Parathyroid adenoma (tissue), 2 donors: ENCODE measurements around the gene TCF7L2.

Source experiments
- H2AFZ ChIP-seq: fragments of 300-600 bp; sonication (generic); one replicate; pipeline ENCODE4 v1.7.0; 2017; ENCODE audit warnings: antibody characterized with exemption, mild to moderate bottlenecking
- H3K27ac ChIP-seq: fragments of 300-600 bp; sonication (generic); one replicate; pipeline ENCODE4 v1.7.0; 2017
- H3K27me3 ChIP-seq: fragments of 300-600 bp; sonication (generic); one replicate; pipeline ENCODE4 v1.7.0; 2017; ENCODE audit warnings: low read length; ENCODE audit not compliant: control insufficient read depth, insufficient read depth
- H3K36me3 ChIP-seq: fragments of 300-600 bp; sonication (generic); one replicate; pipeline ENCODE4 v1.7.0; 2017; ENCODE audit warnings: low read length; ENCODE audit not compliant: control insufficient read depth, insufficient read depth
- H3K4me1 ChIP-seq: fragments of 300-600 bp; sonication (generic); one replicate; pipeline ENCODE4 v1.7.0; 2017; ENCODE audit warnings: control low read depth
- H3K4me2 ChIP-seq: fragments of 300-600 bp; sonication (generic); one replicate; pipeline ENCODE4 v1.7.0; 2017; ENCODE audit warnings: low read length
- H3K4me3 ChIP-seq: fragments of 300-600 bp; sonication (generic); one replicate; pipeline ENCODE4 v1.7.0; 2017; ENCODE audit warnings: low read depth, low read length
- H3K79me2 ChIP-seq: fragments of 300-600 bp; sonication (generic); one replicate; pipeline ENCODE4 v1.7.0; 2017; ENCODE audit warnings: control low read depth
- H3K9ac ChIP-seq: fragments of 300-600 bp; sonication (generic); one replicate; pipeline ENCODE4 v1.7.0; 2017; ENCODE audit warnings: mild to moderate bottlenecking
- H3K9me3 ChIP-seq: fragments of 300-600 bp; sonication (generic); one replicate; pipeline ENCODE4 v1.7.0; 2017; ENCODE audit warnings: low read length; ENCODE audit not compliant: control insufficient read depth
- TF ChIP-seq, protein P1 (sequence below): fragments of 300-600 bp; sonication (generic); IDR thresholded peaks from one replicate; pipeline ENCODE4 v1.7.0; 2017; ENCODE audit warnings: antibody characterized with exemption, mild to moderate bottlenecking
- donor health status: primary hyperparathyroidism.

Gene TCF7L2

GRCh38 chr10:112961609-112962008, 11.6 kb downstream of the TCF7L2 start:
- H3K4me3 ChIP-seq, result no peak overlapping the region
- no peaks in the 10 kb centered on the region for H3K9me3 ChIP-seq
- H2AFZ ChIP-seq, result no peak overlapping the region
- no peak overlapping the region for H3K9ac ChIP-seq
- H3K36me3 ChIP-seq, result no peaks in the 10 kb centered on the region
- no peak overlapping the region for H3K27ac ChIP-seq
- peaks cover 2% of the 10 kb centered on the region for H3K4me1 ChIP-seq
- no peak overlapping the region for H3K4me2 ChIP-seq
- TF ChIP-seq, protein P1, sequence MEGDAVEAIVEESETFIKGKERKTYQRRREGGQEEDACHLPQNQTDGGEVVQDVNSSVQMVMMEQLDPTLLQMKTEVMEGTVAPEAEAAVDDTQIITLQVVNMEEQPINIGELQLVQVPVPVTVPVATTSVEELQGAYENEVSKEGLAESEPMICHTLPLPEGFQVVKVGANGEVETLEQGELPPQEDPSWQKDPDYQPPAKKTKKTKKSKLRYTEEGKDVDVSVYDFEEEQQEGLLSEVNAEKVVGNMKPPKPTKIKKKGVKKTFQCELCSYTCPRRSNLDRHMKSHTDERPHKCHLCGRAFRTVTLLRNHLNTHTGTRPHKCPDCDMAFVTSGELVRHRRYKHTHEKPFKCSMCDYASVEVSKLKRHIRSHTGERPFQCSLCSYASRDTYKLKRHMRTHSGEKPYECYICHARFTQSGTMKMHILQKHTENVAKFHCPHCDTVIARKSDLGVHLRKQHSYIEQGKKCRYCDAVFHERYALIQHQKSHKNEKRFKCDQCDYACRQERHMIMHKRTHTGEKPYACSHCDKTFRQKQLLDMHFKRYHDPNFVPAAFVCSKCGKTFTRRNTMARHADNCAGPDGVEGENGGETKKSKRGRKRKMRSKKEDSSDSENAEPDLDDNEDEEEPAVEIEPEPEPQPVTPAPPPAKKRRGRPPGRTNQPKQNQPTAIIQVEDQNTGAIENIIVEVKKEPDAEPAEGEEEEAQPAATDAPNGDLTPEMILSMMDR, result no peak
- no peaks in the 10 kb centered on the region for H3K27me3 ChIP-seq
- H3K79me2 ChIP-seq, result peaks cover 4% of the 10 kb centered on the region

GRCh38 chr10:112962343-112962742, 12.3 kb downstream of the TCF7L2 start:
- peaks cover 5% of the 10 kb centered on the region for H3K79me2 ChIP-seq
- H2AFZ ChIP-seq, result no peak overlapping the region
- no peak overlapping the region for H3K4me3 ChIP-seq
- no peak overlapping the region for H3K4me2 ChIP-seq
- H3K27ac ChIP-seq, result no peak overlapping the region
- no peaks in the 10 kb centered on the region for H3K27me3 ChIP-seq
- H3K9ac ChIP-seq, result no peak overlapping the region
- H3K4me1 ChIP-seq, result peaks cover 2% of the 10 kb centered on the region
- H3K9me3 ChIP-seq, result no peaks in the 10 kb centered on the region
- TF ChIP-seq, protein P1, result no peak
- no peaks in the 10 kb centered on the region for H3K36me3 ChIP-seq

DNA sequence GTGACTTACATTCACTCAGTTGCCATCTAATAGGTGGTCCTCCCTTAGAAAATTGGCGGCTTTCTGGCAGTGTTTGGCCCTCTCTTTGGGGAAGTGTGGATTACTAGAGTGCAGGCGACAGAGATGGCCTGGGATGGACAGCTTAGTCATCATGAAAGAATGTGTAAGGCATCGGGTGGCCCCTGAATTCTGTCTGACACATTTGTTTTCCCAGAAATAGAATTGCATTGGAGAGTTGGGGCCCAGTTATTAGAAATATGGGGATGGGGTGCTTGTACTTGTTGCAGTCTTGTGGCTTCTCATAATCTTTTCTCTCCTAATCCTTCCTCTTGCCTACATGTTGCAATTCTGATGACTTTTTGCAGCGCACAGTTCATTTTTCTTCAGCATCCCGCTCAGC, 13.8 kb downstream of the TCF7L2 start:
- no peak overlapping the region for H3K4me2 ChIP-seq
- H3K4me3 ChIP-seq, result no peak overlapping the region
- no peak overlapping the region for H3K27ac ChIP-seq
- no peaks in the 10 kb centered on the region for H3K36me3 ChIP-seq
- H3K9me3 ChIP-seq, result no peaks in the 10 kb centered on the region
- H3K9ac ChIP-seq, result no peak overlapping the region
- TF ChIP-seq, protein P1, result no peak
- H3K4me1 ChIP-seq, result peaks cover 2% of the 10 kb centered on the region
- H3K27me3 ChIP-seq, result no peaks in the 10 kb centered on the region
- H3K79me2 ChIP-seq, result peaks cover 9% of the 10 kb centered on the region
- no peak overlapping the region for H2AFZ ChIP-seq

DNA sequence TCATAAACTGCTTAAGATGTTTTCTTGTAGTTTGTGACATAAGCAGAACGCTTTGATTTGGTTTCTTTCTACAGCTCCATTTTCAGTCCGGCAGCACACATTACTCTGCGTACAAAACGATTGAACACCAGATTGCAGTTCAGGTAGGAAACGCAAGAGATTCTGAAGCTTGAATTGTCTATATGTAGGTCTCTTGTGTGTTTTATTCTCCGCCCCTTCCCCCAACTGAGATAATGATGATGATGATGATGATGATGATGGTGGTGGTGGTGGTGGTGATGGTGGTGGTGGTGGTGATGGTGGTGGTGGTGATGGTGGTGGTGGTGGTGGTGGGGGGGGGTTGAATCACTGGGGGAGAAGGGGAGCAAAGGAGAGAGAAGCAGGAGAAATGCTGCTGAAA, 14.4 kb downstream of the TCF7L2 start:
- peaks cover 4% of the 10 kb centered on the region for H3K4me1 ChIP-seq
- H3K79me2 ChIP-seq, result peaks cover 15% of the 10 kb centered on the region
- H3K4me3 ChIP-seq, result no peak overlapping the region
- no peaks in the 10 kb centered on the region for H3K36me3 ChIP-seq
- no peaks in the 10 kb centered on the region for H3K9me3 ChIP-seq
- no peak overlapping the region for H2AFZ ChIP-seq
- H3K27ac ChIP-seq, result no peak overlapping the region
- no peak overlapping the region for H3K4me2 ChIP-seq
- TF ChIP-seq, protein P1, result no peak
- H3K27me3 ChIP-seq, result no peaks in the 10 kb centered on the region
- no peak overlapping the region for H3K9ac ChIP-seq

DNA sequence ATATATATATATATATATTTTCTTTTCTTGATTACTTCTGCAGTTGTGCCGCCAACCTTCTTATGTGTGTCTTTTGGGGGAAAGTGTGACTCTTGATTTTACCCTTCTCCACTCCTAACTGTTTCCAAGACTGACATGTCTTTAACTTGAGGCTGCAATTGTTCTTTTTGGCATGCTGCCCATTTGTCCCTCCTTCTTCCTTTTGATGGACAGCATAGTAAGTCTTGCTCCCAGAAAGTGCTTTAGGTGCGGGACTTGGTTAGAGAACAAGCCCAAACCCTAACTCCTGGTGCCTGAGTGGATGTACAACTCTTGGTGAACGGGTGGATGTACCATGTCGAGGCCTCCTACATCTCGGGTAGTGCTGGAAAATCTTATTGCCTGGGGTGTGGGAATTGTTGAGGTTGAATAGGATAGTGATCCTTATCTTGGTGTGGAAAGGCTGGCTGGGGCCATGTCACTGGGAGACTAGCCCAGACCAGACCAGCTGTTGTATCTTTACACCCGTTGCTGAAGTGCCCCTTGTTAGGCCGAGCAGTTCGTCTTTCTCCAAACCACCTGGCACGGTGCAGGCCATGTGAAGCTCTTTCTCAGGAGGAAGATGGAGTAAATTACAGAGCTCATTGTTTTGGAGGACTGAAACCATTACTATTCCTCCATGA, 16.3 kb downstream of the TCF7L2 start:
- H3K27me3 ChIP-seq, result no peaks in the 10 kb centered on the region
- H3K79me2 ChIP-seq, result peaks cover 21% of the 10 kb centered on the region
- H3K36me3 ChIP-seq, result no peaks in the 10 kb centered on the region
- TF ChIP-seq, protein P1, result no peak
- H3K27ac ChIP-seq, result no peak overlapping the region
- no peaks in the 10 kb centered on the region for H3K9me3 ChIP-seq
- no peak overlapping the region for H3K4me3 ChIP-seq
- no peak overlapping the region for H3K9ac ChIP-seq
- H3K4me2 ChIP-seq, result no peak overlapping the region
- peaks cover 6% of the 10 kb centered on the region for H3K4me1 ChIP-seq
- no peak overlapping the region for H2AFZ ChIP-seq
